MM.1S (cell line): ENCODE data around the gene CA12.

Experiments used
- DNase-seq: peaks from one replicate; pipeline ENCODE4 v3.0.0-alpha.2; 2015
- H2AFZ ChIP-seq: fragments of 300-600 bp; sonication (generic); 2 replicates; pipeline ENCODE4 v1.6.0; 2016; ENCODE audit warnings: antibody characterized with exemption, low read length
- H3F3A ChIP-seq: fragments of 300-600 bp; sonication (generic); 2 replicates; pipeline ENCODE4 v1.6.1; 2016; ENCODE audit warnings: mild to moderate bottlenecking, antibody characterized with exemption, low read length, moderate library complexity, mixed read lengths; ENCODE audit not compliant: insufficient read depth
- H3K27ac ChIP-seq: fragments of 300-600 bp; sonication (generic); 2 replicates; pipeline ENCODE4 v1.5.1; 2016; ENCODE audit warnings: mild to moderate bottlenecking, low read length
- H3K27me3 ChIP-seq: fragments of 300-600 bp; sonication (generic); replicated peaks from 2 replicates; pipeline ENCODE4 v1.6.0; 2016; ENCODE audit warnings: low read length; ENCODE audit not compliant: insufficient read depth
- H3K36me3 ChIP-seq: fragments of 300-600 bp; sonication (generic); replicated peaks from 2 replicates; pipeline ENCODE4 v1.6.1; 2016; ENCODE audit warnings: mild to moderate bottlenecking, low read length, mixed read lengths; ENCODE audit not compliant: insufficient read depth
- H3K4me1 ChIP-seq: fragments of 300-600 bp; sonication (generic); 2 replicates; pipeline ENCODE4 v1.6.1; 2016; ENCODE audit warnings: low read length, mixed read lengths
- H3K4me2 ChIP-seq: fragments of 300-600 bp; sonication (generic); 2 replicates; pipeline ENCODE4 v1.6.0; 2016; ENCODE audit warnings: low read depth, low read length
- H3K4me3 ChIP-seq: fragments of 300-600 bp; sonication (generic); 2 replicates; pipeline ENCODE4 v1.5.1; 2016; ENCODE audit warnings: low read length, mixed read lengths
- H3K79me2 ChIP-seq: fragments of 300-600 bp; sonication (generic); 2 replicates; pipeline ENCODE4 v1.6.1; 2016; ENCODE audit warnings: mixed run types, low read length, mixed read lengths
- H3K9ac ChIP-seq: fragments of 300-600 bp; sonication (generic); 2 replicates; pipeline ENCODE4 v1.6.1; 2016; ENCODE audit warnings: low read length, mixed read lengths
- H3K9me2 ChIP-seq: fragments of 300-600 bp; sonication (generic); replicated peaks from 2 replicates; pipeline ENCODE4 v1.6.1; 2016; ENCODE audit warnings: mild to moderate bottlenecking, low read length, mixed read lengths; ENCODE audit not compliant: insufficient read depth
- H3K9me3 ChIP-seq: fragments of 300-600 bp; sonication (generic); replicated peaks from 2 replicates; pipeline ENCODE4 v1.6.1; 2016; ENCODE audit warnings: mild to moderate bottlenecking, low read length, mixed read lengths; ENCODE audit not compliant: insufficient read depth
- H4K20me1 ChIP-seq: fragments of 300-600 bp; sonication (generic); 2 replicates; pipeline ENCODE4 v1.6.1; 2016; ENCODE audit warnings: mild to moderate bottlenecking, low read length, moderate library complexity, mixed read lengths; ENCODE audit not compliant: insufficient read depth
- CTCF ChIP-seq: fragments of 300-600 bp; sonication (generic); IDR thresholded peaks from 2 replicates; pipeline ENCODE4 v1.5.1; 2016; ENCODE audit warnings: antibody characterized with exemption, low read length, mixed read lengths
- EZH2 ChIP-seq: fragments of 300-600 bp; sonication (generic); optimal IDR thresholded peaks from 2 replicates; pipeline ENCODE3; 2017; ENCODE audit warnings: low read depth, mild to moderate bottlenecking, antibody characterized with exemption, low read length, mixed read lengths
- EZH2phosphoT487 ChIP-seq: fragments of 300-600 bp; sonication (generic); IDR thresholded peaks from 2 replicates; pipeline ENCODE4 v1.6.1; 2018; ENCODE audit warnings: antibody characterized with exemption, low read length

The CA12 gene

GRCh38 chr15:63374686-63375520 lies 6.7 kb downstream of the CA12 start:
- H3F3A ChIP-seq = no peaks in the 10 kb centered on the region
- no peak for TF ChIP-seq CTCF
- no peak for TF ChIP-seq EZH2
- no peak for TF ChIP-seq EZH2phosphoT487
- no peak overlapping the region for H3K4me2 ChIP-seq
- no peak for DNase-seq
- no peaks in the 10 kb centered on the region for H3K9me2 ChIP-seq
- no peak overlapping the region for H2AFZ ChIP-seq
- no peaks in the 10 kb centered on the region for H3K9me3 ChIP-seq
- no peaks in the 10 kb centered on the region for H3K79me2 ChIP-seq
- no peaks in the 10 kb centered on the region for H3K4me1 ChIP-seq
- H3K4me3 ChIP-seq = no peak overlapping the region
- H3K27ac ChIP-seq = no peak overlapping the region
- H3K27me3 ChIP-seq = no peaks in the 10 kb centered on the region
- H3K36me3 ChIP-seq = no peaks in the 10 kb centered on the region
- no peak overlapping the region for H3K9ac ChIP-seq
- no peaks in the 10 kb centered on the region for H4K20me1 ChIP-seq

GRCh38 chr15:63373866-63374548 lies 7.6 kb downstream of the CA12 start:
- TF ChIP-seq EZH2 = no peak
- no peak for TF ChIP-seq EZH2phosphoT487
- H2AFZ ChIP-seq = no peak overlapping the region
- no peaks in the 10 kb centered on the region for H3K9me2 ChIP-seq
- H3K27me3 ChIP-seq = no peaks in the 10 kb centered on the region
- no peaks in the 10 kb centered on the region for H3K79me2 ChIP-seq
- no peak overlapping the region for H3K27ac ChIP-seq
- H3K9me3 ChIP-seq = no peaks in the 10 kb centered on the region
- H3K4me2 ChIP-seq = no peak overlapping the region
- no peaks in the 10 kb centered on the region for H3K36me3 ChIP-seq
- no peaks in the 10 kb centered on the region for H3K4me1 ChIP-seq
- DNase-seq = no peak
- no peak overlapping the region for H3K9ac ChIP-seq
- no peaks in the 10 kb centered on the region for H4K20me1 ChIP-seq
- H3F3A ChIP-seq = no peaks in the 10 kb centered on the region
- no peak overlapping the region for H3K4me3 ChIP-seq

- Histone ChIP-seq H3K36me3 (no peaks in the 10 kb centered on the region), H3K79me2 (no peaks in the 10 kb centered on the region), H3K27ac (no peak overlapping the region), H3K9me3 (no peaks in the 10 kb centered on the region), H3K4me1 (no peaks in the 10 kb centered on the region), H3K9me2 (no peaks in the 10 kb centered on the region), H3K27me3 (no peaks in the 10 kb centered on the region), H3K4me2 (no peak overlapping the region), H2AFZ (no peak overlapping the region), H3F3A (no peaks in the 10 kb centered on the region), H3K4me3 (no peak overlapping the region), H4K20me1 (no peaks in the 10 kb centered on the region), H3K9ac (no peak overlapping the region)
- no peak for DNase-seq
- TF ChIP-seq EZH2 (no peak), CTCF (no peak), EZH2phosphoT487 (no peak)
Observed at GRCh38 chr15:63373330-63373729, 8.3 kb downstream of the CA12 start.

- Histone ChIP-seq H3K79me2 (no peaks in the 10 kb centered on the region), H2AFZ (no peak overlapping the region), H3K9me3 (no peaks in the 10 kb centered on the region), H3K27me3 (no peaks in the 10 kb centered on the region), H3F3A (no peaks in the 10 kb centered on the region), H3K4me2 (no peak overlapping the region), H3K4me1 (no peaks in the 10 kb centered on the region), H3K27ac (no peak overlapping the region), H3K9me2 (no peaks in the 10 kb centered on the region), H3K9ac (no peak overlapping the region), H3K4me3 (no peak overlapping the region), H4K20me1 (no peaks in the 10 kb centered on the region), H3K36me3 (no peaks in the 10 kb centered on the region)
- TF ChIP-seq EZH2 = no peak
- no peak for DNase-seq
Observed at GRCh38 chr15:63372753-63373152, 8.9 kb downstream of the CA12 start.
